Left cardiac atrium (tissue), 2 donors: ENCODE data around the gene NKX6-1. TPM values are rescaled to one million over a fixed set of nuclear protein-coding genes. Genes with fewer than 3 reads are reported as not detected.

ENCODE experiments used
- total RNA-seq, 2 donors: library from RNA; stranded (reverse); fragmentation: NEBNext Ultra II Directional; extraction: Animal tissue kit (Norgen Biotek cat#: 25700); gene quantifications; one replicate each; pipeline ENCODE4 v1.2.1, GENCODE V29; 2021
- donor health status: DM: no; HTN: yes; CAD: no; lungs with severe emphysema.
- donor health status: DM: yes; HTN: yes; CAD: no.

The NKX6-1 gene
- total RNA-seq, 2 donors from 2014 or later: not detected

Other genes with a start within 250 kb of the NKX6-1 start
- under 1 TPM; 0.21 to 0.29 TPM for gene CDS1, start 83.8 kb upstream of the NKX6-1 start, total RNA-seq